IPS-20b (cell line): ENCODE measurements around the gene FADS1.

Experiments used
- H3K27ac ChIP-seq: one replicate; pipeline ENCODE4 v1.5.1; 2013; ENCODE audit warnings: low read length
- H3K27me3 ChIP-seq: 2 replicates; pipeline ENCODE4 v1.6.1; 2013; ENCODE audit warnings: mild to moderate bottlenecking, low read length, inconsistent platforms; ENCODE audit not compliant: insufficient read depth
- H3K36me3 ChIP-seq: 2 replicates; pipeline ENCODE4 v1.6.1; 2013; ENCODE audit warnings: low read depth, mild to moderate bottlenecking, inconsistent platforms, low read length, moderate library complexity; ENCODE audit not compliant: insufficient read depth
- H3K4me1 ChIP-seq: 2 replicates; pipeline ENCODE4 v1.6.1; 2013; ENCODE audit warnings: mild to moderate bottlenecking, control low read depth, inconsistent platforms, low read length, moderate library complexity; ENCODE audit not compliant: insufficient read depth
- H3K4me3 ChIP-seq: 2 replicates; pipeline ENCODE4 v1.5.1; 2013; ENCODE audit warnings: mild to moderate bottlenecking, low read length, inconsistent platforms
- H3K9ac ChIP-seq: 2 replicates; pipeline ENCODE4 v1.6.1; 2013; ENCODE audit warnings: low read depth, mild to moderate bottlenecking, inconsistent platforms, low read length, moderate library complexity
- H3K9me3 ChIP-seq: 2 replicates; pipeline ENCODE4 v1.6.1; 2013; ENCODE audit warnings: mild to moderate bottlenecking, low read depth, low read length, inconsistent platforms; ENCODE audit not compliant: insufficient read depth

FADS1 gene

DNA sequence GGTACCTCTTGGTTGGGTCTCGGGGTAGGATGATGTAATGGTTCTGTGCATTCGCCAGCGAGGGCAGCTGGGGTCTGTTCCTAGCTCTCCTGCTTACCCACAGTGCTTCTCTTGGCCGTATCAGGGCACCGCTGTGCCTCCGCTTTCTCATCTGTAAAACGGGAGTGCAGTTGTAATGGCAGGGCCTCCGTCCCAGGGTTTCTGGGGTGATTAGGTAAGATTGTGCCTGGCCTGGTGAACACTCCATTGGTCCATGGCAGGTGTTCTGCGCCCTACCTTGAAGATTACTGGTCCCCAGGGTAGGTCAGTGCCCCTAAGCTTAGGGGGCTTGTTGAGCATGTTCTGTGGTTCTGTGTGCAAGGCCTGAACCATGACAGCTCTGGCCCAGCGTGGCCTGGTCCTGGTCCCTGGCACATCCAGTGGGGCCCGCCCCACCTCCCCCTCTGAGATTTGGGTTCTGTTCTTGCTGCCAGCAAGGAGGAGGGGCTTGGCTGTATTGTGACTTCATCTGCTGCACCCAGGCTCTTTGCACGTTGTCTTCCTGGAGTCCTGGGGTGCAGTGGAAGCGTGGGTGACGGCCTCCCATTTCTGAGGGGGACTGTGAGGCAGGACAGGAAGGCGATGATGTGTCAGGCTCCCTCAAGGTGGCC lies 59.5 kb downstream of the FADS1 start:
- Histone ChIP-seq H3K27ac (no peak overlapping the region), H3K9me3 (no peaks in the 10 kb centered on the region), H3K27me3 (peaks cover 19% of the 10 kb centered on the region), H3K36me3 (no peaks in the 10 kb centered on the region), H3K4me1 (peaks cover 8% of the 10 kb centered on the region), H3K9ac (no peak overlapping the region), H3K4me3 (no peak overlapping the region)

DNA sequence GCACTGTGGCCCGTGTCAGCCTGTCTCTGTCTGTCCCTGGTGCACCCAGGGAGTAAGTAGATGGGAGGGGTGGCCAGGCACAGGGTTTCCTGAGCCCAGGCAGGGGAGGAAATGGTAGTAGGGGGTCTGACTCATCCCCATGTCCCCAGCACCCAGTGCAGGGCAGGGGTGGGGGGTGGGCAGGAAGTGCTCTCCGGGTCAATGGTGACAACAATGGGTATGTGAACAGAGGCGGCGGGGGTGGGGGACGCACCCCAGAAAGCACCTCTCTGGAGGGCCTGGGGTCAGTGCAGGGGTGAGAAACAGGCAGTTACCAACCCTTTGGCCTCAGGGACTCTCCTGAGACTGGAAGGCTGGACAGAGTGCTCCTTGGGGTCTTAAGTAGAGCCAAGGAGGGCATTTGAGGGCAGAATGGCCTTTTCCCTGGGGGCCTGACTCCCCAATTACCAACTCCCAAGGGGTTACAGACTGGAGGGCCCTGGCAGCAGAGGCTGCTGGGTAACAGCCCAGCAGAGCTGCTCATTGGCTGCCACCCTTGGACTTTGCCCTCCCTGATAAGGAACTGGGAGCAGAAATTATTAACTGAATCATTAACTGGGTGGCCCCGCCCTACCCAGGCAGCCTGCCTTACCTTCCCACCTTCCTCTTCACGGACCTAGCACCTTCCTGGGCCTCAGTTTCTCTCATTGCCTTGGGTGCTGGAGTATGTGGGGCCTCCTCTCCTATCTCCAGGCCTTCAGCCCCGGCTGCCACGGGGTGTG lies 60.2 kb downstream of the FADS1 start:
- peaks cover 24% of the 10 kb centered on the region for H3K27me3 ChIP-seq
- H3K27ac ChIP-seq, result no peak overlapping the region
- peaks cover 8% of the 10 kb centered on the region for H3K4me1 ChIP-seq
- H3K36me3 ChIP-seq, result no peaks in the 10 kb centered on the region
- H3K4me3 ChIP-seq, result no peak overlapping the region
- H3K9me3 ChIP-seq, result no peaks in the 10 kb centered on the region
- H3K9ac ChIP-seq, result no peak overlapping the region

DNA sequence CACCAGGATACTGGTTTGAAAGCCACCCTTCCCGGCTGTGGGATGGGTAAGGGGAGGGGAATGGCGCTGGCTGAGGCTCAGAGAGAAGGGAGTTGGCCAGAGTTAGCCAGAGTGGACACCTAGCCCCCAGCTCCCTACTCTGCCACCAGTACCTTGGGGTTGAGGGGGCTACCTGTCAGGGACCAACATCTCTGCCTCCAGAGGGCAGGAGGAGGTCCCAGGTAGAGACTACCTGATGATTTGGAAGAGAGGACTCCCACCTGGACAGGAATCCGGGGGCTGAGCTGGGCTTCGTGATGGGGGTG lies 60.7 kb downstream of the FADS1 start:
- no peak overlapping the region for H3K4me3 ChIP-seq
- no peaks in the 10 kb centered on the region for H3K36me3 ChIP-seq
- no peaks in the 10 kb centered on the region for H3K9me3 ChIP-seq
- no peak overlapping the region for H3K27ac ChIP-seq
- peaks cover 8% of the 10 kb centered on the region for H3K4me1 ChIP-seq
- peaks cover 29% of the 10 kb centered on the region for H3K27me3 ChIP-seq
- no peak overlapping the region for H3K9ac ChIP-seq

DNA sequence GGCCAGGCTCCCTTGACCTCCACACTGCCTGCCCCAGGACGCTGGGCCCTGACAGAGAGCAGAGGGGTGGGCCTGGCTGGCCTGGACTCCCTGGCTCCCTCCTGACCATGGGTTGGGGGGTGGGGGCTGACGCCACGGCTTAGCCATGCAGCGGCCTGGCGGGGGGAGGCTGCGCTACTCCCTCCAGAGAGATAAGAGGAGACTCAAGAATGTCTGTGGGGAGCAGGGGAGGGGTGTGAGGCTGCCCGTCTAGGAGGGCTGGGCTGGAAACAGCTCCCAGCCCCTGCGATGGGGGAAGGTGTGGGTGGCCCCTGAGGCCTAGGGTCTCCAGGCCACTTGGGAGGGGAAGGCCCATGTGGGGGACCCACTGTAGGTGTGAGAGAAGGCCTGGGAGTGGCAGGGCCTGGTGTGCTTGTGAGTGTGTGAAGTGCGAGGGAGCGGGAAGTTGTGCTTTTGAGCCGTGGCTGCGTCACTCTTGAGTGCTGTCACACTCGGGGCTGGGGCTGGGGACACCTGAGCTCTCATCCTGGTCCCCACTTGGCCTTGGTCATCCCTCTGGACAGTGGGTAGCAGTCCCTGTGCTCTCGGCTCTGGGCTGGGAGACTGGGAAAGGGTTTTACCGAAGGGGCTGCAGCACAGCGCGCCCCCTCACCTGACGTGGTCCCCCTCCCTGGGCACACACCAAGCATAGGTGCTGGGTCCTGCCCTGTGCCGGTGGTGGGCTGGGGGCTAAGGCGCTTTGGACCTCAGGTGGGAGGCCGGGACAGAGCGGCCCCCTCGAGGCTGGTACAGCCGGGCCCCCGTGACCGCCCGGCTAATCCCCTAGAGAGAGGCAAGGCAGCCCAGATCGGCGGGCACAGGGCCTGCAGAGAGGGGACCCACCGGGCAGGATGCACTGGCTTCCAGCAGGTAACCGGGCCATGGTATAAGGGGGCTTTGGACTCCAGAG lies 62.0 kb downstream of the FADS1 start:
- peaks cover 8% of the 10 kb centered on the region for H3K4me1 ChIP-seq
- no peaks in the 10 kb centered on the region for H3K36me3 ChIP-seq
- H3K27ac ChIP-seq, result no peak overlapping the region
- no peak overlapping the region for H3K4me3 ChIP-seq
- peaks cover 35% of the 10 kb centered on the region for H3K27me3 ChIP-seq
- H3K9ac ChIP-seq, result no peak overlapping the region
- no peaks in the 10 kb centered on the region for H3K9me3 ChIP-seq

DNA sequence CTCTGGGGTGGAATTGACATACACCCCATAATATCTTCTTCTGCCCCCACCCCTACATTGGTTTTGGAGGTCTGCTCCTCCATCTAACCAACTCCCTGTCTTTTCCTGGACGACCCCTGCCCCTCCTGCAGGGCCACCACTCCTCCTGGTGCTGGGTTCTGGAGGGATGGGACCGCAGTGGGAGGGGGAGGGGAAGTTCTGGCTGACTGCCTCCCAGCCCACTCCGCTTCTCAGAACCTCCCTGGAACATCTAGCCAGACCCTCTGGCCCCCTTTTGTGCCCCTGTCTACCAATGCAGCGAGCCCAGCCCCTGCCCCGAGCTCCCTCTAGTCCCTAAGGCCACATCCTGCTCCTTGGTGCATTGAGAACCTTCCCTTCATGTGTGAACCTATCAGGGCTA lies 63.1 kb downstream of the FADS1 start:
- Histone ChIP-seq H3K4me3 (no peak overlapping the region), H3K9me3 (no peaks in the 10 kb centered on the region), H3K27ac (no peak overlapping the region), H3K4me1 (peaks cover 16% of the 10 kb centered on the region), H3K36me3 (no peaks in the 10 kb centered on the region), H3K9ac (no peak overlapping the region), H3K27me3 (peaks cover 43% of the 10 kb centered on the region)

DNA sequence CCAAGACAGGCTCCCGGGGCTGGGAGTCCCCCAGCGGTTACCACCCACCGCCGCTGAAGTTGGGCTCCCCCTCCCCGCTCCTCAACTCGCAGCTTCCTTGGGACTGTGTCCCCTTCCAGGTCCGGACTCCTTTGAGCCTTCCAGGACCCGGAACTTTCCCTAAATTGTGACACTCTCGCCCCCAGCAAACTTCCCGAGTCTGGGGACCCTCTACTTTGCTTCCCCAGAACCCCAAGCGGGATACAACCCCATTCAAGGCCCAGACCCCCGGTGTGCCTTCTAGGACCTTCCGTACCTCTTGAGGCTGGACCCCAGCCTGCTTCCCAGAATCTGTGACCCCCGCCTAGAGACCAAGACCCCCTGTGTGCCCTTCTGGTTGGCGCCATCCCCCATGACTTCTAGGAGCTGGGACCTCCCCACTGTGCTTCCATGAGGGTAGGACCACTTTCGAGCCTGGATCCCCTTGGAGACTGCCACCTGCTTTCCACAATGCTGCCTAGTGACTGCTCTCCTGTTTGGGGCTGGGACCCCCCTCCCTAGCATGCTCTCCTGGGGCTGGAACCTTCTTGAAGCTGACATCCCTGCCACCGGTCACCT lies 63.8 kb downstream of the FADS1 start:
- Histone ChIP-seq H3K4me3 (peak overlapping the region; percentile 63), H3K9ac (peak overlapping the region; percentile 59; the same call in 1 of the 2 replicates), H3K36me3 (no peaks in the 10 kb centered on the region), H3K9me3 (no peaks in the 10 kb centered on the region), H3K4me1 (peaks cover 16% of the 10 kb centered on the region), H3K27ac (no peak overlapping the region), H3K27me3 (peaks cover 43% of the 10 kb centered on the region)

DNA sequence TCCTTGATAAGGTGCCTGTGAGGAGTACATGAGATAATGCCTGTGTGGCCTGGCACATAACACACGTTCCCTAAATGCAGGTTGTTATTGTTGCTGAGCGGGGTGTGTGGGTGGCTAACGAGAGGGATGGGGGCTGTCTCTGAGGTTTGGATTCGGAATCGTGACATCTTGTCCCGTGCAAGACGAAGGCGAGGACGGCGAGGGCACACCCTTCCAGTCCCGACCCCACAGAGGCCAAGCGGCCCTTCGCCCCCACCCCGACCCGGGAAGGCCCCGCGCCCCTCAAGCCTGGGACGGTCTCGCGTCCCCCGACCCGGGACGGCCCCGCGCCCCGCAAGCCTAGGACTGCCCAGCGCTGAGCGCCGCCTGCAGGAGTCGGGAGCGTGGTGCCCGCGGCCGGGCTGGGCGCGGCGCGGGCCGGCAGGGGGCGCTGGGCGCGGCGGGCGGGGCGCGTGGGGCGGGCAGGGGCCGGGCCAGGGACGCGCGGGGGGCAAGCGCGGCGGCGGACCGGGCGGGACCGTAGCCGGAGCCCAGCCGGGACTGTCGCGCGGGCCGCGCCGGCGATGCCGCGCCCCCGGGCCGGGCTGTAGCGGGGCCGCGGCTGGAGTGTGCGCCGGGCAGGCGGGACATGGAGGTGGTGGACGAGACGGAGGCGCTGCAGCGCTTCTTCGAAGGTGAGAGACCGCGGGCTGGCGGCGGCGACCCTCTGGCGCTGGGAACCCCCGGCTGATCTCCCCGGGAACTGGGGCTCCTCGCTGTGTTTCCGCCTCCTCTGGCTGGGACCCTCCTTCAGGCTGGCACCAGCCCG lies 64.5 kb downstream of the FADS1 start, which contains the start of gene MYRF:
TSS of gene MYRF (plus strand) at position 520 of the 808 bp plus-strand sequence. CDS start at position 629, 109 bp downstream.
- peak within 1 kb of the TSS; percentile 63 for H3K4me3 ChIP-seq
- no peaks in the 10 kb centered on the region for H3K9me3 ChIP-seq
- H3K27ac ChIP-seq, result no peak within 1 kb of the TSS
- H3K9ac ChIP-seq, result peak within 1 kb of the TSS; percentile 59; the same call in 1 of the 2 replicates
- H3K4me1 ChIP-seq, result peaks cover 16% of the 10 kb centered on the region
- H3K36me3 ChIP-seq, result no peaks in the 10 kb centered on the region
- H3K27me3 ChIP-seq, result peaks cover 43% of the 10 kb centered on the region

DNA sequence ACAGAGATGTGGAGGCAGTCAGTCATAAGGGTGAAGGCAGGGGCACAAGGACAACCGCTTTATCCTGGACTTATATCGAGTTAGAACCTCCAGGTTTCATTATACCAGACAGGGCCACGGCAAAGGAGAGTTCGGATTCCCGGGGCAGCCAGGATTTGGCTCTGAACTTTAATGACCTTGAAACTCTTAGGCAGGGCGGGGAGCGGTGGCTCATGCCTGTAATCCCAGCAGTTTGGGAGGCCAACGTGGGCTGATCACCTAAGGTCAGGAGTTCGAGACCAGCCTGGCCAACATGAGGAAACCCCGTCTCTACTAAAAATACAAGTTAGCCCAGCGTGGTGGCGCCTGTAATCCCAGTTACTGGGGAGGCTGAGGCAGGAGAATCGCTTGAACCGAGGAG lies 65.4 kb downstream of the FADS1 start:
- Histone ChIP-seq H3K9me3 (no peaks in the 10 kb centered on the region), H3K36me3 (no peaks in the 10 kb centered on the region), H3K4me1 (peaks cover 12% of the 10 kb centered on the region)

DNA sequence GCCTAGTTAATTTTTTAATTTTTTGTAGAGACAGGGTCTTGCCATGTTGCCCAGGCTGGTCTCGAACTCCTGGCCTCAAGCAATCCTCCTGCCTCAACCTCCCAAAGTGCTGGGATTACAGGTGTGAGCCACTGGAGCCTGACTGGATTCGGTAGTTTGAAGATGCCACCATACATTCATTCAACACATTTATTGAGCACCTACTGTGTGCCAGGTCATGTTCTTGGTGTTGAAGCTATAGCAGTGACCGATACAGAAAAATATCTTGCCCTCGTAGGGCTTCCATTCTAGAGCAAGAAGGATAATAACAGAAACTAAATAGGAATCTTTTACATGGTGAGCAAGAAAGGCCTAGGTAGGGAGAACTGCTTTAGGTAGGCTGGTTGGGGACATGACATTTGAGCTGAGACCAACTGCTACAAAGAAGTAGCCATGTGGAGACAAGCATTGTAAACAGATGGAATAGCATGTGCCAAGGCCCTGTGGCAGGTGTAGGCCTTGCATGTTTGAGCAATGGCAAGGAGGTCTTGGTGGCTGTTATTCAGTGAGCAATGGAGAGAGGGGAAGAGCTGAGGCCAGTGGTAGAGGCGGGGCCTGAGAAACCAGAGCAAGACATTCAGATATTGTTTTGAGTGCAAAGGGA lies 66.1 kb downstream of the FADS1 start:
- no peaks in the 10 kb centered on the region for H3K9me3 ChIP-seq
- no peak overlapping the region for H3K9ac ChIP-seq
- H3K27me3 ChIP-seq, result peaks cover 43% of the 10 kb centered on the region
- H3K27ac ChIP-seq, result no peak overlapping the region
- peaks cover 8% of the 10 kb centered on the region for H3K4me1 ChIP-seq
- H3K36me3 ChIP-seq, result no peaks in the 10 kb centered on the region
- H3K4me3 ChIP-seq, result no peak overlapping the region

More for the DNA sequence above, 65.4 kb downstream of the FADS1 start:
- Histone ChIP-seq H3K27ac (no peak overlapping the region), H3K9ac (no peak overlapping the region), H3K4me3 (no peak overlapping the region), H3K27me3 (peaks cover 43% of the 10 kb centered on the region)
